GM10248 (cell line): ENCODE measurements around the gene EPG5.

Experiments
- CTCF ChIA-PET: fragments of 300-600 bp; sonication (Branson Sonifier 250); formaldehyde crosslinking; extraction: SDS; loops from one replicate; lab custom pipeline; 2021; ENCODE audit warnings: antibody characterized with exemption; lab: Yijun Ruan, JAX
- POLR2A ChIA-PET: fragments of 350-650 bp; sonication (Branson Sonifier 250); formaldehyde crosslinking; extraction: SDS; loops from one replicate; lab custom pipeline; 2020; ENCODE audit warnings: antibody characterized with exemption; lab: Yijun Ruan, JAX
- DNase-seq: peaks from one replicate; pipeline ENCODE4 v3.0.0; 2012; ENCODE audit errors: extremely low spot score
- TF ChIP-seq, protein P1 (sequence below): IDR thresholded peaks from 2 replicates; pipeline ENCODE4 v1.5.1; 2012; ENCODE audit warnings: mild to moderate bottlenecking, low read depth; ENCODE audit errors: extremely low read depth, missing control alignments, control extremely low read depth

The EPG5 gene

DNA sequence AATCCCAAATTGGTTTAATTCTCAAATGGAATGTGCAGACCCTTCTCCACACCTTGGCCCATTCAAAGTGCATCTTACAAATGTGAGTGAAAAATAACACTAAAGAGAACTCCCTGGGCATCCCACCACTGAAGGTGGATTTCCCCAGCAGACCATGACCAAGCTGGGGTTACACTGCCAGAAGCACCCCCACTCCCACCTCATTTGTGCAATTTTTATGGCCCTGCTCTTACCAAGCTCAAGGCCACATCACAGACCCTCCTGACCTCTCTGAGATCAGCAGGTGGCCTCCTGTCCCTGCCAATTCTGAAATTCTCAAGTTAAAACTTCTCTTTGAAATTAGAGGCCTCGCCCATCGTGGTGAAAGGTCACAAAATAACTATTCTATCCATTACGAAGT lies 120.0 kb downstream of the EPG5 start:
- DNase-seq, result no peak
- TF ChIP-seq, protein P1, sequence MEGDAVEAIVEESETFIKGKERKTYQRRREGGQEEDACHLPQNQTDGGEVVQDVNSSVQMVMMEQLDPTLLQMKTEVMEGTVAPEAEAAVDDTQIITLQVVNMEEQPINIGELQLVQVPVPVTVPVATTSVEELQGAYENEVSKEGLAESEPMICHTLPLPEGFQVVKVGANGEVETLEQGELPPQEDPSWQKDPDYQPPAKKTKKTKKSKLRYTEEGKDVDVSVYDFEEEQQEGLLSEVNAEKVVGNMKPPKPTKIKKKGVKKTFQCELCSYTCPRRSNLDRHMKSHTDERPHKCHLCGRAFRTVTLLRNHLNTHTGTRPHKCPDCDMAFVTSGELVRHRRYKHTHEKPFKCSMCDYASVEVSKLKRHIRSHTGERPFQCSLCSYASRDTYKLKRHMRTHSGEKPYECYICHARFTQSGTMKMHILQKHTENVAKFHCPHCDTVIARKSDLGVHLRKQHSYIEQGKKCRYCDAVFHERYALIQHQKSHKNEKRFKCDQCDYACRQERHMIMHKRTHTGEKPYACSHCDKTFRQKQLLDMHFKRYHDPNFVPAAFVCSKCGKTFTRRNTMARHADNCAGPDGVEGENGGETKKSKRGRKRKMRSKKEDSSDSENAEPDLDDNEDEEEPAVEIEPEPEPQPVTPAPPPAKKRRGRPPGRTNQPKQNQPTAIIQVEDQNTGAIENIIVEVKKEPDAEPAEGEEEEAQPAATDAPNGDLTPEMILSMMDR, result no peak
- ChIA-PET CTCF (interaction anchor here (1.3 kb wide), 1 partner anchor 33 kb away, joined by 3 read pairs; no protein-coding TSS in a partner anchor), POLR2A (no interaction called here)

DNA sequence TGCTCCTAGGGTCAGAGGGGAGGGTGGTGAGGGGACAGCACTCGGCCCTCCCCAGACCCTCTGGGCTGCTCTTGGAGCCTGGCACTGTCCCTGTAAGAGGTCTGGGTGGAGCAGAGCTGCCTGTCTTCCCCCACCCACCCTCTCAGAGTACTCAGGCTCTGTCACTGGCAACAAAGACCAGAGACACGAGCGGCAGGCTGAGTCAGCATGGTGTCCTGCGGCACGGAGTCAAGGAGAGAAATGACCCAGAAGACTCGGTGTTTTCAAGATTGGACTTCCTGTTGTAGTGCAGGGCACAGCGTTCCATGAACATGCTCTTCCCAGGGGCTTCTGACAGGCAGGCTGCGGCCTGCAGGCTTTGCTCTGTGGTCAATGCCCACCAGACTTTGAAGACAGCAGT lies 121.7 kb downstream of the EPG5 start:
- TF ChIP-seq, protein P1, result no peak
- DNase-seq, result no peak
- CTCF ChIA-PET, result interaction anchor here (1.8 kb wide), 1 partner anchor 123 kb away, joined by 5 read pairs; no protein-coding TSS in a partner anchor
- POLR2A ChIA-PET, result no interaction called here

DNA sequence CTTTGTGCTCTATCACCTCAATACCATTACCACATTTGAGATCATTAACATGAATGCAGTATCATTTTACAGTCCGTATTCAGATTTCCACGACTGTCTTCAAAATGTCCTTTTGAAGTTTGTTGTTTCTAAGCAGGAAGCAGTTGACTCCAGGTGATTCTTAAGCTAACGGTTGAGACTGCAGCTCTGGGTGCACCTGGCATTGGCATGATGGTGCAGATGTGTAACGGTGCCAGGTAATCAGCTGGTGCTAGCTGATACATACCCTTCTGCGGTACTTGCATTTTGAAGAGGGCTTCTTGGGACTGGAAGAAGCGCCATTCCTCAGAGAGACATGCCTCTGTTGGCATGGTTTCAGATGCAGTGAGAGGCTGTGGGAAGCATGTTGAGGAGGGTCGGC lies 122.2 kb downstream of the EPG5 start:
- no peak for DNase-seq
- ChIA-PET POLR2A (no interaction called here), CTCF (interaction anchor here (1.8 kb wide), 1 partner anchor 122 kb away, joined by 5 read pairs; no protein-coding TSS in a partner anchor)
- TF ChIP-seq, protein P1, result no peak

DNA sequence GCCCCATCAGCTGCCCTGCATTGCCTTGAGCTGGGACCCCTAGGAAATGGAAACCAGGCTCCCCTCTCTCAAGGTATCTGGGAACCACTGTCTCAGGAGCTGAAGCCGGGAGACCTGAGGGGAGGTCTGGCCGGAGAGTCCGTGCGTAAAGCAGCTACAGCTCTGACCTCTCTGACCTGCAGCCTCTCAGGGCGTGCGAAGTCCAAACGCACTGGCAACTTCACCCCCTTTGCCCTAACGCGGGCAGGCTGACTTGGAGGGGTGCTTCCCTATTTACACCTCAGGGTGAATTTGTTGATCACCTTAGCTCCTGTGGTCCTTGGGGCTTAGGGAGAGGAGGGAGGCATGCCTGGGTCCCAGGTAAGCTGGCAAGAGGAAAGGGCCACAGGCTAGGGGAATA lies 124.1 kb downstream of the EPG5 start:
- CTCF ChIA-PET, result interaction anchor here (1.2 kb wide), 1 partner anchor 9 kb away, joined by 3 read pairs; no protein-coding TSS in a partner anchor

DNA sequence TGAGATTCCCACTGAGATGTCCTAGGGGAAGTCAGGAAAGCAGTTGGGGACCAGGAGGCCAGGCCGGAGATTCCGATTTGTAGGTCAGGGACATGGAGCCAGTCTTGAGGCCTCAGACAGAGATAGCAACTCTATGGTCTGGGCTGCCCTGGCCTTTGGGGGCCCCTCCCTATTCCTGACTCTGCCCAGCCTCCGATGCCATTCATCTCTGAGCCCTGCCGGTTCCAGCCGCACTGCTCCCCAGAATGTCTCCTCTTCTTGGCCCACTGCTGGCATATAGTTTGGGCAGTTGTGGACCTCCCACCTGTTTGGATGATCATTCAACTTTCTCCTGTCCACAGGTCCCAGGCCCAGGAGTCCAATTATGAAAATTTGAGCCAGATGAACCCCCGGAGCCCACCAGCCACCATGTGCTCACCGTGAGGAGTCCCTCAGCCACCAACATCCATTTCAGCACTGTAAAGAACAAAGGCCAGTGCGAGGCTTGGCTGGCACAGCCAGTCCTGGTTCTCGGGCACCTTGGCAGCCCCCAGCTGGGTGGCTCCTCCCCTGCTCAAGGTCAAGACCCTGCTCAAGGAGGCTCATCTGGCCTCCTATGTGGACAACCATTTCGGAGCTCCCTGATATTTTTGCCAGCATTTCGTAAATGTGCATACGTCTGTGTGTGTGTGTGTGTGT lies 125.2 kb downstream of the EPG5 start:
- no peak for DNase-seq
- TF ChIP-seq, protein P1, result no peak
- POLR2A ChIA-PET, result no interaction called here
- CTCF ChIA-PET, result no interaction called here

More for the DNA sequence above, 124.1 kb downstream of the EPG5 start:
- DNase-seq, result no peak
- POLR2A ChIA-PET, result interaction anchor here (0.5 kb wide), 1 partner anchor 78 kb away, joined by 3 read pairs; no protein-coding TSS in a partner anchor
- TF ChIP-seq, protein P1, result no peak

DNA sequence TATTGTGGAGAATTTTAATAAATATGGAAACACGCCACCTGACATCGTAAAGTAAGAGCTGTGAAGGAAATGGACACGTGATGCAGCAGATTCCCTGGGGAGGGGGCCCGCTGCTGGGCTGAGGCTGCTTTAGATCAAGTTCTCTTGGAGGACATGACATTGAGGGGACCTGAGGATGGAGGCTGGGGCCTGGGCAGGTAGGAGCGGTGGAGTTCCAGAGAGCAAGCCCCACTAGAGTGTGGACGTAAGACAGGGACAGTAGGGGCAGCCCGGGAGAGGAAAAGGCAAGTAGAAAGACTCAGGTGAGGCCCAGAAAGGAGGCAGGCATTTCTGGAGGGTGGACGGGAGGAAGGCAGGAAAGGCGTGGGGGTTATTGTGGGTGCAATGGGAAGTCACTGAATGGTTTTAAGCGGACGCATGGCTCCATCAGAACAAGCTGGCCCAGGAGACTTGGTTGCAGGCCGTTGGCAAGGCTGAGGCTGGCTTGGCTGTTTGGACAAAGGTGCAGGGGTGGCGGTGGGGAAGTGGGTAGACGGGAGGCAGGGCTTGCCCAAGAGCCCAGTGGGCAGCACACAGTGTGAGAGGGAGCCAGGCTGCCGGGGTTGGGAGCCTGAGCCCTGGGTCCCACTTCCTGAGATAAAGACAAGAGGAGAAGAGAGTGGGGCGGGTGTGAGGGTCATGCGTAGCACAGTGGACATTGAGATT lies 125.9 kb downstream of the EPG5 start:
- POLR2A ChIA-PET, result no interaction called here

More for the DNA sequence above, 125.9 kb downstream of the EPG5 start:
- TF ChIP-seq, protein P1, result no peak
- no peak for DNase-seq
- CTCF ChIA-PET, result interaction anchor here (1.6 kb wide), 1 partner anchor 34 kb away, joined by 4 read pairs; no protein-coding TSS in a partner anchor
